GM19035 (cell line): Measurements from ENCODE around the gene TNS1.

ENCODE experiments used
- ATAC-seq: cut with Tn5 transposase; IDR thresholded peaks from one replicate; pipeline ENCODE4 v1.9.1; 2021; ENCODE audit not compliant: unreplicated experiment

The TNS1 gene

GRCh38 chr2:217964275-217965161 lies 38.3 kb downstream of the TNS1 start:
- ATAC-seq, result no peak

DNA sequence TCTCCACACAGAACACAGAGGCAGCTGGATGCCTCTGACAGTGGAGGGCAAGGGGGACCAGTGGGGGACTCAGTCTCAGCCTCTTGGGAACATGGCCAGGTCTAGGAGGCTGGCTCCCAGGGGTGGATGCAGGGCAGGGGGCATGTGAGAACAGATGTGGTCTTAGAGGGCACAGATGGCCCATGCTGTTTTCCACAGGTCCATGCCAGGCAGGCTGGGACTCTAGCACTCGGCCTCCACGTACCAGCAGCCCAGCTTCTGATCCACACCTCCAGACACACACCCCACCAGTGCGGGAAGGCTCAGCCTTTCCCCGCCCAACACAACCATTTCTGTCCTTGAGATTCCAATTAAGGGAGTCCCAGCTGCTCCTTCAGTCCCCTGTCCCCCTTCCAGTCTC lies 42.4 kb downstream of the TNS1 start:
- no peak for ATAC-seq

GRCh38 chr2:217959723-217960122 lies 43.1 kb downstream of the TNS1 start:
- ATAC-seq, result no peak

- no peak for ATAC-seq
These were observed 43.9 kb downstream of the TNS1 start for GRCh38 chr2:217958884-217959225.

DNA sequence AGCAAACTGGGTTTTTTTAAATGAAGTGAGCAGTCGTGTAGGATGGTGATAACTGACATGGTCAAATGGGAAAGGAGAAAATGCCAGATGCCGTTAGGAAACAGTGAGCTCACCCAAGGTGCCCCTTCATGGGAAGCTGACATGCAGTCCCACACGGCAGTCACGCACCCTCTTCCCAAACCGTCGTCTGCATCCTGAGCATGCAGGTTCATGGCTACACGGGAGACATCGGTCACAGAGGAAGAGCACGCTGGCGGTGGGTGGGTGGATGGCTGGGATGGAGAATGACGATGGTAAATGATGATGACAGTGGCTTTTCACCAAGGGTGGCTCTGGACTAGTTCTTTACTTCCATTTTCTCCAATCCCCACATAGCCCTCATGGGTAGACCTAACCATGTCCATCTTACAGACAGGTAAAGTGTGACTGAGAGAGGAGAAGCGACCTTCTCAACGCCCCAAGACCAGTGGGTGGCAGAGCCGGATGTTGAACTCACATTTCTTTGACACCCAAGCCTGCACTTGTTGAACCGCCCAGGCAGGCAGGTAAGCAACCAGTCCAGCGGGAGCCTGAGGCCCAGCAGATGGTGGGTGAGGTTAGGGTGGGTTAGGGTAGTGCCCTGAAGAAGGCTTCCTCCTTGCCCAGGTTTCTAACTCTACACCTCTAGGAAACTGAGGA lies 44.5 kb downstream of the TNS1 start:
- no peak for ATAC-seq

DNA sequence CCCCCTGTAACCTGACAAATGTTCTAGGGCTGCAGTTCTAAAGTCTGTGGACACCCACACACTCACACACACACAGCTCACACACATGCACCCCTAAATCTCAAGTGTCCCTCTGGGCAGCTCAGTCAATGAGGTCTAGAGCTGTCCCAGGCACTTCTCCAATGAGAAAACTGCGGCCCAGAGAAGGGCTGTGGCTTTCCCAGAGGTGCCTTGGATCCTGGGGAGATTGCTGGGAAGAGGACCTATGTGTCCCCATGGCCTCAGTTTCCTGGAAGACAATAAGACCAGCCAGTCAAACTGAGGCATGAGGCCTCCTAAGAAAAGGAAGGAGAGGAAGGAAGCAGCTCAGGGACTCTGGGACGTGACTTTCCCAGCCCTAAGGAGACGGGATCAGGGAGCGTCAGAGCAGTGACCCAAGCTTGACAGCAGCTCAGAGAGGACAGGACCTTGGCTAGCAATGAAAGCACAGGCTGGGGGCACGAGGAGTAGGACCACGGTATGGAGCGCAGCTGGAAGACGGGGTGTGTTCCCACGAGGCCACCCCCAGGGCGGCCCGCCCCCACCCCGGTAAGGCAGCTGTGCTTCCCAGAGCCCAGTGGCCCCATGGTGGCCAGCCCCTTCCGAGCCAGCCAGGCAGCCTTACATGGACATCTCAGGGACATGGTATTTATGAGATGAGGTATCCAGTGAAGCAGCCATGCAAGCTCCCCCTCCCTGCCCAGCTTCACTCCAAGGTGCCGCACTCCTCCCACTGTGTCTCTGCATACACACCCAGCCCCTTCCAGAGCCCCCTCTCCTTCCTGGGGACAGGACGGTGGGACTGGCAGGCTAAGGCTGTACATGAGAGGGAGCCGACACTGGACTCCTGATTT lies 46.0 kb downstream of the TNS1 start:
- ATAC-seq, result no peak

DNA sequence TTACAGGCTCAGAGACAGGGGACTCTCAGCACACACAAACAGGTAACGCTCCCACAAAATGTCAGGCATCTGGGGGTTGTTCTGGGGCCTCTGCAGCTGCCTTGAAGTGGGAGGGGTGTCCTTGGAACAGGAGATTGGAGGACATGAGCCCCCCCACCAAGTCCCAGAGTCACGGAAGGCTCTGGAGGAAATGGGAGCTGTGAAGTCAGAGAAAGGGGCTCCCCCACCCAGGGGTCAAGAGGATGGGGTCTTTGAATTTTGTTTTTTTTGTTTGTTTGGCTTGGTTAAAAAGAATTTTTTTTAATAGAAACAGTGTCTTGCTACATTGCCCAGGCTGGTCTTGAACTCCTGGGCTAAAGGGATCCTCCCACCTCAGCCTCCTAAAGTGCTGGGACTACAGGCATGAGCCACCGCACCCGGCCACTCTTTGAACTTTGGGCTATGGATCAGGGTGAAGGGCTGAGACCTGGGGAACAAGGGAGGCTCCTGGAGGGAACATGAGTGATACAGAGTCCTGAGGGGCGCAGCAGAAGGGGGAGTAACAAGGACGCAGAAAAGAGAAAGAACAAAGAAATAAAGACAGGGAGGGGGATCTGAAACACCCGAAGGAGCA lies 46.8 kb downstream of the TNS1 start:
- ATAC-seq, result no peak

- ATAC-seq, result no peak
These were observed 47.6 kb downstream of the TNS1 start for GRCh38 chr2:217954971-217955740.

DNA sequence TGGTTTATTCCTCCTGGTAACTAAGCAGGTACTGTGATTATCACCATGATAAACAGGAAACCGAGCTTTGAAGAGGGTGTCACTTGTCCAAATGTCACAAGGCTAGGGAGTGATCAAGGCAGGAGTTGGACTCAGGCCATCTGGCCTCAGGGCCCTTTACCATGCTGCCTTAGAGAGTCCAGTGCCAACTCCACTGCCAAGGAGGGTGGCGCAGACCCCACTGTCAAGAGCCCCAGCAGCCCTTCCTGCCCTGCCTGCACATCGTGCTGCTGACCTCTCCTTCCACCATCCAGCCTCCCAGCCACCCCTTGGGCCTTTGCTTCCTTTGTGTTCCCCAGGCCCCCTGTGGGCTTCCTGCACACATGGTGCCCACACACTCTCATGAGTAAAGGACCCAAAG lies 48.3 kb downstream of the TNS1 start:
- ATAC-seq, result no peak

GRCh38 chr2:217954051-217954450 lies 48.7 kb downstream of the TNS1 start:
- no peak for ATAC-seq

GRCh38 chr2:217953531-217953932 lies 49.3 kb downstream of the TNS1 start:
- ATAC-seq, result no peak

GRCh38 chr2:217953011-217953481 lies 49.7 kb downstream of the TNS1 start:
- no peak for ATAC-seq

- no peak for ATAC-seq
These were observed 50.4 kb downstream of the TNS1 start for GRCh38 chr2:217952409-217952808.

DNA sequence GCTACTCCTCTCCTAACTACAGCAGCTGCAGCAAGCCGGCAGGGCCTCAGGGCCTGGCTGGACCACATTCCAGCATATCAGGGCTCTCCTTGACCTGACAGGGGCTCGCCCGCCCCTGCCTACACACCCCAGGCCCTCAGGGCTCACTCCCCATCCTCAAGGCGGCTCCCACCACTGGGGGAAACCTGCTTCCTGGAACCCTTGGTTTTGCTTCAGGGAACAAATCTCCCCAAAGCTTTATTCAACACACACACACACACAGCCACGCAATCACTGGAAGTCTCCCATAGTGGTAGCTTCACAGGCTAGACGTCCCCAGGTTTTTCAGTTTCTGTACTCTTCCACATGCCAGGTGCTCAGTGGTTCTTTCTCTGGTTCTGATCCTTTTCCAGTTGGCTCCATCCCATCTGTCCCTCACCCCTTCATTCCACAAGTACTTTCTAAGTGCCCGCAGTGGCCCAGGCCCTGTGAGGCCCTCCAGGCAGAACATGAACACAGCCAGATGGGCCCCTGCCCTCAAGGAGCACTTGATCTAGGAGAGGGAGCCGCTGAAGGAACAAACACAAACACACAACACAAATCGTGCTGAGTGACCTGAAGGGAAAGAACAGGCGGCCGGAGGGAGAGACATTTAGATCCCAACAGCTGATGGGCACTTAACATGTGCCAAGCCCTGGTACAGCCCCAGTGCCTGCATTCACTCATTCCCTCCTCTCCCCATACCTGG lies 51.1 kb downstream of the TNS1 start:
- ATAC-seq, result no peak

DNA sequence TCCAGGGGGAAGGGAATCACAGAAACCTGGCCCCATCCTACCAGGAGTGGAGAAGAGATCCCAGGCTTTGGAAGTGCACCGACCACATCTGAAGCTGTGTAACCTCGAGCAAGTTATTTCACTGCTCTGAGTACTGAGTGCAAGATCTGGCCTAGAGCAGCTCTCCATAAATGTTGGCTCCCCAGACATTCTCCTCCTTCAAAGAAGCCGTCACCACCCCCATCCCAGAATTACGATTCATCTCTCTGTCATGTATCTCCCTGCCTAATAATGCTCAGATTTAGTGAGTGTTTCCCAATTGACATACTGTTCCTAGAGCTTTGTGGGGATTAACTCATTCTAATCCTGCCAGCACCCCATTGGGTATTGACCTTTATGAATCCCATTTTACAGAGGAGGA lies 51.7 kb downstream of the TNS1 start:
- no peak for ATAC-seq

DNA sequence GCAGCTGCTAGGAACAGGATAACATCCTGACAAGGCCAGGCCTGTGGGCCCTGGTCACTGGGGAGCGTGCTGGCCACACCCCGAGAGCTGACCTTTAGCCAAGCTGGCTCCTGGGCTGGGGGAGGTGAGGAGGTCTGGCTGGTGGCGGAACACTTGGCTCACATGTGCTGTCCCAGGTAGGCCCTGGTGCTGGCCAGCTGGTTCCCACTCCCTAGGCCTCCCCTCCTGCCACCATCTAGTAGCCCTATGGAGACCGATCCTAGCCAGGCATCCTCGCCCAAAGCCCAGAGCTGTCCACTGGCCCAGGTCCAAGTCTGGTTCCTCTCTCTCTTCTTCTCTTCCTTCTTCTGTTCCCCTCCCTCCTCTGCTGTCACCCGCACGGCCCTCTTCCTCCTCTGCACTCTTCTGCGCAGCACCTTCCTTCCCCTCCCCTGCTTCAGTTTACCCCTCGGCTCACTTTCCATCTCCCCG lies 52.4 kb downstream of the TNS1 start:
- no peak for ATAC-seq

- ATAC-seq, result no peak
These were observed 53.3 kb downstream of the TNS1 start for GRCh38 chr2:217949447-217949846.

DNA sequence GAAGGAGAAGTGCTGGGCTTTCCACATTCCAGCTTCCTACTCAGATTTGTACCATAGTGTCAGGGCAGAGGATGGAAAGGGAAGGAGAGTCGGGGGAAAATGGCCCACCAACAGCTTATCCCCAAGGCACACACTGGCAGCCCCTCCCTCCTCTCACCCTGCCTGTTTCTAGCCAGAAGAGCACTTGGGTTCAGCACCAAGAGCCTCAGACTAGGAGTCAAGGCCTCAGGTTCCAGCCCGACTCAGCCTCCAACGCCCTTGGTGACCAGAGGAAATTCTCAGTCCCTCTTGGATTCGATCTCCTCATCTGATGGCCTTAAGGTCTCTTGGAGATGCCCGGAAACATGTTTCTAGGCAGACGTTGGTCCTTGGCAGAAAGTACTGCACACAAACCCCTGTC lies 53.9 kb downstream of the TNS1 start:
- ATAC-seq, result no peak

- ATAC-seq, result no peak
These were observed 54.4 kb downstream of the TNS1 start for GRCh38 chr2:217948351-217948791.
